ENCODE results near the gene IRGQ. TPM values are rescaled to one million over a fixed set of nuclear protein-coding genes. Genes with fewer than 3 reads are reported as not detected.
A peak's percentile ranks its signal among the peaks of the same experiment; 100 is the strongest.

Gene IRGQ
- total RNA-seq, 1 donor from 2014 or later = 34.9 TPM

DNA sequence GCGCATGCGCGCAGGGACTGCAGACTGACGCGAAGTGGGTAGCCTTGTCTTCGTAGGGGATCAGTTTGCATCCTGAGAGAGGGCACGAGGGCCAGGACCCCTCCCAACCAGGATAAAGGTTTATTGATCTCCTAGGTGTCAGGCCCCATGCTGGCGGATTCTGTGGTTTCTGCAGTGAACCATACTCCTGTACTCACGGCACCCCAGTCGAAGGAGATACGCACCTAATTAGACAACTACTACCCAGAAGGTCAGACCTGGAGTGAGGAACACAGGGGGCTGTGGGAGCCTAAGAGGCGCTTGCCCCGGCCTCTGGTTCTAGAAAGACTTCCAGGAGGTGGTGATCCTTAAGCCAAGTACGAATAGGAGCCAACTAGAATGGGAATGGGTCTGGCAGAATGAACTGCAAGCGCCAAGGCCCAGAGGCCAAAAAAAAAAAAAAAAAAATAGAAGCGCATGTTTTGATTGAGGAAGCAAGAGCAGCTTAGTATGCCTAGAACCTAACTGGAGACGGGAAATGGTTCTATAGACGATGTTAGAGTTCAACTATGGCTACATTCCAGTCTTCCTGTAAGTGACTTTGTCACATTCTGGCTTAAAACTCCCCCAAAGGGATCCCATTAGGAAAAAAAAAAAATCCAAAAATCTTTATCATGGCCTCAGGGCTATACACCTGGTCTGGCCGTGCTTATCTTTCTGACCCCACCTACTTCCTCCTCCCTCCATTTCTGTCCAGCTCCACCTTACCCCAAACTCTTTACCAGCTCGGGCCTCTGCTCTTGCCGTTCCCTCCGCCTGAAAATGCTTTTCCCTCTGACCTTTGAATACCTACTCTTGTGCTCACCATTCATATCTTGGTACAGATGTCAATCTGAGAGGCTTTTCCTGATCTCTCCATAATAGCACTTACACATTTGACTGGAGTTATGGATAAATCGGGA lies 24.4 kb upstream of the IRGQ start:
- H3K4me3 Mint-ChIP-seq = peak overlapping the region; percentile 98
- intact Hi-C loops (cut with micrococcal nuclease) = loop anchor here (1.0 kb wide), 1 partner anchor 20 kb away; no protein-coding TSS in a partner anchor
- peaks cover 31% of the 10 kb centered on the region for H3K4me1 Mint-ChIP-seq (ENCODE audit: low read depth)

DNA sequence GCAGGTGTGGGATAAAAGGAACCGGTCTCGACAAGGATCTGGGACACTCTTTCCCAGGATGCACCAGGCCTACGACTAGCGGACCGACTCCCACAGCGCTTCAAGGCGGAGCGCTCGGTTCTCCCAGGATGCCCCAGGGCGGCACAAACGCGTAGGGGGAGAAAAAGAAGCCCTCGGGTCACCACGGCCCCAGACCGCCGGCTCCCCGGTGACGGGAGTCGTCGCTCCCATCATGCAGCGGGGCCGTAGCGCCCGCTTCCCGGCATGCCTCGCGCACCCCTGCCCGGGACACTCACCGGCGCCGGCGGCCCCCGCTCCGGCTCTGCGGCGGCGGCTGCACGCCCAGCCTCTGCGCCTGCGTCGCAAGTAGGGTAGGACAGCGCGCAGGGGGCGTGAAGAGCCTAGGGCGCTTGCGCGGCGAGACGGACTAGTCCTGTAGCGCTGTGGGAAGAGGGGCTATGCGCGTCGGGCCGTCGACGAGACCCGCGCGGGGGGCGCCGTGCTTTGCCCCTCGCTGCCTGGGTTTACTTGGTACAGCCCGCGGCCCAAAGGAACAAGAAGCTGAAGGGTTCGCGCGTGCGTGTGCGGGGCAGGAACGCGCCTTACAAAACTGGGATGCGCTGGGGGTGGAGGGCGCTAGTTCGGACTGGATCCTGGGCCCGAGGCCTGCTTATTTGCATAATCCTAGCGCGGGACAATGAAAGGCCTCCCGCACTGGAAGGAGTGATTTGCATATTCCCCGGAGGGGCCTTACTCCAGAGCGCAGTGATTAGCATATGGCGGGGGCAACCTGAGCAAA lies 23.5 kb upstream of the IRGQ start, which contains the start of gene ZNF428:
Gene ZNF428 (minus strand): TSS at position 368 of the 799 bp plus-strand sequence. CDS start 5,325 bp downstream, outside the sequence.
- DNase-seq (ENCODE audit: low spot score) = peak; percentile 86
- intact Hi-C loops (cut with micrococcal nuclease) = loop anchor here (1.0 kb wide), 10 partner anchors 21 to 165 kb away; partner anchors contain the start of genes IRGQ, PHLDB3, PINLYP and SMG9
- Mint-ChIP-seq H3K27ac (peak within 1 kb of the TSS; percentile 99), H3K4me3 (peak within 1 kb of the TSS; percentile 98), H3K36me3 (ENCODE audit: low read depth) (no peaks in the 10 kb centered on the region), H3K9me3 (no peaks in the 10 kb centered on the region), H3K27me3 (ENCODE audit: insufficient read depth) (no peaks in the 10 kb centered on the region), H3K4me1 (ENCODE audit: low read depth) (peaks cover 23% of the 10 kb centered on the region)

More for the DNA sequence above, 24.4 kb upstream of the IRGQ start:
- no peaks in the 10 kb centered on the region for H3K36me3 Mint-ChIP-seq (ENCODE audit: low read depth)
- peak; percentile 78 for DNase-seq (ENCODE audit: low spot score)
- H3K27me3 Mint-ChIP-seq (ENCODE audit: insufficient read depth) = no peaks in the 10 kb centered on the region
- no peaks in the 10 kb centered on the region for H3K9me3 Mint-ChIP-seq
- peak overlapping the region; percentile 99 for H3K27ac Mint-ChIP-seq

DNA sequence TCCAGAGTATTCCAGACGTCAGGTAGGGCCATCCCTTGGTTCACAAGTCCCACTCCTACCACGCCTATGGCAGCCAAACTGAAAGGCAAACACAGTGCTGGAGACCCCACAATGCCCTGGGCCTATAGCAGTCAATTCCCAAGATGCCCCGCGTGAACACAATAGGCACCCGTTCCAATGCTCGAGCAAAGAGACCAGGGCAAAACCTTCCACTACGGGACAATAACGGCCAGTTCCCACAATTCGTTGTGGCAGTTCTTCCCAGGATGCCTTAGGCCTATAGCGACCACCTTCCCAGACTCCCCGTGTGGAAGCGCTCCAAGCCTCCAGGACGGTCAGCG lies 23.0 kb upstream of the IRGQ start:
- Mint-ChIP-seq H3K27me3 (ENCODE audit: insufficient read depth) (no peaks in the 10 kb centered on the region), H3K9me3 (no peaks in the 10 kb centered on the region), H3K27ac (peak overlapping the region; percentile 94), H3K4me3 (peak overlapping the region; percentile 98), H3K36me3 (ENCODE audit: low read depth) (no peaks in the 10 kb centered on the region), H3K4me1 (ENCODE audit: low read depth) (peaks cover 18% of the 10 kb centered on the region)
- intact Hi-C loops (cut with micrococcal nuclease) = loop anchor here (1.0 kb wide), 9 partner anchors 23 to 165 kb away; partner anchors contain the start of genes IRGQ, PHLDB3, PINLYP and SMG9
- no peak for DNase-seq (ENCODE audit: low spot score)

DNA sequence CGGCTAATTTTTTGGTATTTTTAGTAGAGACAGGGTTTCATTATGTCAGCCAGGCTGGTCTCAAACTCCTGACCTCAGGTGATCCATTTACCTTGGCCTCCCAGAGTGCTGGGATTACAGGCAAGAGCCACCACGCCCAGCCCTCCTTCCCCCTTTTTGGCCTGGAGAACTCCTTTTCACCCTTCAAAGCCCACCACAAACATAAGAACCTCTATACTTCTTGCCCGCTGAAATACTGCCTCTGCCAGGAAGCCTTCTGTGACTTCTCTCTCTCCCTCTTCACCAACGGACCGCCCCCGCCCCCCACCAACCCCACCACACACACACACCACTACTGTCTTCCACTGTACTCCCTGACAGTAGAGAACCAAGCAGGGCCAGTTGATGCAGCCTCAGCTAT lies 21.0 kb upstream of the IRGQ start:
- no peak for DNase-seq (ENCODE audit: low spot score)
- Mint-ChIP-seq H3K4me1 (ENCODE audit: low read depth) (peaks cover 17% of the 10 kb centered on the region), H3K27ac (no peak overlapping the region), H3K4me3 (peak overlapping the region; percentile 5), H3K9me3 (no peaks in the 10 kb centered on the region), H3K36me3 (ENCODE audit: low read depth) (no peaks in the 10 kb centered on the region), H3K27me3 (ENCODE audit: insufficient read depth) (no peaks in the 10 kb centered on the region)
- intact Hi-C loops (cut with micrococcal nuclease) = no loop called here

DNA sequence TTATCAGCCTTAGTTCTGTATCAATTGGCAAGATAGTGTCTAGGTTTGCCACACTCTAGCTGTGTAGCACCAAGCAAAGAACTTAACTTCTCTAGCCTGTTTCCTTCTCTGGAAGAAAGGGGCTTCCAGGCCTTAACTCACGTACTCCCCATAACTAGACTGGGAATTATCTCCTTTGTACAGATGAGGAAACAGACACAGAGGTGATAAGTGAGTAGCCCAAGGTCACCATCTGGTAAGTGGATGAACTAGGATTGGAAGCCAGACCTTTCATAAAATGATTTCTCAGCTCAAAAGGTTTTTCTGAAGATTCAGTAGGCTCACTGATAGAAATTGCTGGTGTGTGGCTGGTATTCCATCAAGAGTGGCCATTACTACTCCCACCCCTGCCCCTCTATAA lies 20.4 kb upstream of the IRGQ start:
- DNase-seq (ENCODE audit: low spot score) = no peak
- intact Hi-C loops (cut with micrococcal nuclease) = no loop called here
- H3K27me3 Mint-ChIP-seq (ENCODE audit: insufficient read depth) = no peaks in the 10 kb centered on the region
- no peaks in the 10 kb centered on the region for H3K36me3 Mint-ChIP-seq (ENCODE audit: low read depth)
- H3K9me3 Mint-ChIP-seq = no peaks in the 10 kb centered on the region
- H3K4me1 Mint-ChIP-seq (ENCODE audit: low read depth) = peaks cover 12% of the 10 kb centered on the region
- no peak overlapping the region for H3K4me3 Mint-ChIP-seq
- no peak overlapping the region for H3K27ac Mint-ChIP-seq

DNA sequence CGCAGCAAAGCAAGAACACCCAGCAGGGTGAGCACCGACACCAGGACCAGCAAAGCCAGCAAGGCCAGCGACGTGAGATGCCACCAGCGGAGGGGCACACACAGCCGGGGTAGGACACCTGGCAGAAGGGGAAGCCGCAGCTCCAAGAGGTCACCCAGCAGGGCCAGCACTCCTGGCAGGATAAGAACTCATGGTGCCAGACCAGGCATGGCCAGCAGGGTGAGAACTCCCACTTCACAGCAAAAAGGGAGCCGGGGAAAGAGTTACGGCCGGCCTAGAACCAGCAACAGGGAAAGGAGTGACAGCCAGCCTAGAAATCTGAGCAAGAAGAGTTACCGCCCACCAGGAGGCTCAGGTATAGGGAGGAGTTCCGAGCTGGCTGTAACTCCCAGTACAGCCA lies 16.4 kb upstream of the IRGQ start:
- no peak for DNase-seq (ENCODE audit: low spot score)
- no peaks in the 10 kb centered on the region for H3K9me3 Mint-ChIP-seq
- peak overlapping the region; percentile 18 for H3K27ac Mint-ChIP-seq
- H3K36me3 Mint-ChIP-seq (ENCODE audit: low read depth) = no peaks in the 10 kb centered on the region
- intact Hi-C loops (cut with micrococcal nuclease) = no loop called here
- H3K27me3 Mint-ChIP-seq (ENCODE audit: insufficient read depth) = no peaks in the 10 kb centered on the region
- H3K4me3 Mint-ChIP-seq = no peak overlapping the region
- H3K4me1 Mint-ChIP-seq (ENCODE audit: low read depth) = peaks cover 3% of the 10 kb centered on the region

DNA sequence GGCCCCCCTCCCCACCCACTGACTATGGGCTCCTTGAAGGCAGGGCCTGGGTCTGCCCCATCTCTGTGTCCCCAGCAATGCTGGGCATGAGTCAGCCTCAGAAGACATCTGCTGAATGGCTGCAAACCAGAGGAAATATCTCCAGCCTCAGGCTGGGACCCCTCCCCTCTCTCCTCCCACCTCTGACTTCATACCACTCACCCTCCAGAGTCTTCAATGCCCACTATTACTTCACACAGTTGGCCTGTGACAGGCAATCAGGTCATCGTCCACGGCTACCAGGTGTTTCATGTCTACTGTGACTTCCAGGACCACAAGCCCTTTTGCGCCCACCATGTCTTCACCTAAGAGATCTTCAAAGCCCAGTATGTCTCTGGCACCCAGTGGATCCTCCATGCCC lies 15.9 kb upstream of the IRGQ start, which contains the start of gene SRRM5:
Gene SRRM5 (plus strand): TSS at position 301 of the 400 bp plus-strand sequence. CDS start 34 bp downstream, at position 335.
- no peak for DNase-seq (ENCODE audit: low spot score)
- Mint-ChIP-seq H3K4me1 (ENCODE audit: low read depth) (peaks cover 3% of the 10 kb centered on the region), H3K27me3 (ENCODE audit: insufficient read depth) (no peaks in the 10 kb centered on the region), H3K9me3 (no peaks in the 10 kb centered on the region), H3K36me3 (ENCODE audit: low read depth) (no peaks in the 10 kb centered on the region), H3K4me3 (no peak within 1 kb of the TSS), H3K27ac (peak within 1 kb of the TSS; percentile 18)
- intact Hi-C loops (cut with micrococcal nuclease) = no loop called here

DNA sequence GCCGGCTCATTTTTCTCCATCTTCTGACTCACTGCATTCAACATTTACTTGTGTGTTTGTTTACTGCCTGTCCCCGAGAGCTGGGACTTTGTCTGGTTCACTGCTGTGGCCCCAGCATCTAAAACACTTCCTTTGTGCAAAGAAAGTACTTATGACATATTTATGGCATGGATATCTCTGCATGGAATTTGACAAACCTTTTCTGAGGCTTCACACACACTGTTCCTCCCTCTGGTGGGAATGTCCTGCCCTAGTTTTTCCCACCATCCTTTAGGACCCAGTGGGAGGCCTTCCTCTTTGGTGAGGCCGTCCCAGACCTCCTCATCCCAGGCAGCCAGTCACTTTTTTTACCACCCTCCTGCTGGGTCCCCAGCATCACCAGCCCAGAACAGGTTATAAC lies 14.6 kb upstream of the IRGQ start:
- no peaks in the 10 kb centered on the region for H3K36me3 Mint-ChIP-seq (ENCODE audit: low read depth)
- peaks cover 3% of the 10 kb centered on the region for H3K4me1 Mint-ChIP-seq (ENCODE audit: low read depth)
- no peaks in the 10 kb centered on the region for H3K27me3 Mint-ChIP-seq (ENCODE audit: insufficient read depth)
- DNase-seq (ENCODE audit: low spot score) = no peak
- intact Hi-C loops (cut with micrococcal nuclease) = no loop called here
- H3K27ac Mint-ChIP-seq = no peak overlapping the region
- H3K4me3 Mint-ChIP-seq = no peak overlapping the region
- H3K9me3 Mint-ChIP-seq = no peaks in the 10 kb centered on the region

GRCh38 chr19:43609872-43610271 lies 13.9 kb upstream of the IRGQ start:
- Mint-ChIP-seq H3K4me3 (no peak overlapping the region), H3K4me1 (ENCODE audit: low read depth) (peaks cover 3% of the 10 kb centered on the region), H3K27me3 (ENCODE audit: insufficient read depth) (no peaks in the 10 kb centered on the region), H3K36me3 (ENCODE audit: low read depth) (no peaks in the 10 kb centered on the region), H3K9me3 (no peaks in the 10 kb centered on the region), H3K27ac (no peak overlapping the region)
- DNase-seq (ENCODE audit: low spot score) = no peak
- intact Hi-C loops (cut with micrococcal nuclease) = no loop called here

DNA sequence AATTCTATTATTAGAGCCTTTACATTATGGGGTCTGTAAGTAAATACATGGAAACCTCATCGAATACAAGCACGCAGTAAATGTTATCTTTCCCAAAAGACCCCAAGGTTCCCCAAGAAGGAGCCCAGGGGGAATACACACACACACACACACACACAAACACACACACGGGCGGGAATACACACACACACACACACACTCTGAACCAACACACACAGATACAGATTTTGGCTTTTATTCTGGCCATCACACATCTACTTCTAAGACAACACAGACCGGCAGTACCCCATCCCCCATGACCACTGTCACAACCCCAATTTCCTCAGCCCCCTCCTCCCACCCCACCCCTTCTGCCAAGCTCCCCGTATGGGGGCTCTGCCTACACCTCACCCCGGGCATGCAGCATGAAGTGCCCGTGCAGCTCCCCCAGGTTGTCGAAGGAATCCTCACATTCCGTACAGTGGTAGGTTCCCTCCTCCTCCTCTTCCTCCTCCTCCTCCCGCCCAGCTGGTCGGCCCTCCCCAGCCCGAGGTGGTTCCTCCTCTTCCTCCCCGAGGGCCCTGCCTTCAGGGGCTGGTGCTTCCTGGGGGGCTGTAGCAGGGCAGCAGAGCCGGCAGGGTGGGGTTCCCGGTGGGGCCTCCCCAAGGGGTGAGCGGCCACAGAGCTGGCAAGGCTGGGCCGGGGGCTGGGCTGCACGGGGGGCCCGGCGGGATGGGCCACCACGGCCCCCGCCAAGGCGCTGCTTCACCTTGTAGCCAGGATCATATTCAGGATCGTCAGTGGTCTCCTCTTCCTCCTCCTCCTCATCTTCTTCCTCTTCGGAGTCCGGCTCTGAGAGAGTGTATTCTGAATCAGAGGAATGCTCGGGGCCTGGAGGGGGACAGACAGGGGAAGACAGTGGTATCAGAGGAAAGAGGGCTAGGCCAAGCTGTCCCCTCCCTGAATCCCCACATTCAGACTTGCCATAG lies 11.6 kb upstream of the IRGQ start:
- no peak overlapping the region for H3K27ac Mint-ChIP-seq
- DNase-seq (ENCODE audit: low spot score) = no peak
- intact Hi-C loops (cut with micrococcal nuclease) = no loop called here
- H3K36me3 Mint-ChIP-seq (ENCODE audit: low read depth) = no peaks in the 10 kb centered on the region
- H3K4me3 Mint-ChIP-seq = no peak overlapping the region
- peaks cover 3% of the 10 kb centered on the region for H3K4me1 Mint-ChIP-seq (ENCODE audit: low read depth)
- H3K9me3 Mint-ChIP-seq = no peaks in the 10 kb centered on the region
- H3K27me3 Mint-ChIP-seq (ENCODE audit: insufficient read depth) = no peaks in the 10 kb centered on the region

DNA sequence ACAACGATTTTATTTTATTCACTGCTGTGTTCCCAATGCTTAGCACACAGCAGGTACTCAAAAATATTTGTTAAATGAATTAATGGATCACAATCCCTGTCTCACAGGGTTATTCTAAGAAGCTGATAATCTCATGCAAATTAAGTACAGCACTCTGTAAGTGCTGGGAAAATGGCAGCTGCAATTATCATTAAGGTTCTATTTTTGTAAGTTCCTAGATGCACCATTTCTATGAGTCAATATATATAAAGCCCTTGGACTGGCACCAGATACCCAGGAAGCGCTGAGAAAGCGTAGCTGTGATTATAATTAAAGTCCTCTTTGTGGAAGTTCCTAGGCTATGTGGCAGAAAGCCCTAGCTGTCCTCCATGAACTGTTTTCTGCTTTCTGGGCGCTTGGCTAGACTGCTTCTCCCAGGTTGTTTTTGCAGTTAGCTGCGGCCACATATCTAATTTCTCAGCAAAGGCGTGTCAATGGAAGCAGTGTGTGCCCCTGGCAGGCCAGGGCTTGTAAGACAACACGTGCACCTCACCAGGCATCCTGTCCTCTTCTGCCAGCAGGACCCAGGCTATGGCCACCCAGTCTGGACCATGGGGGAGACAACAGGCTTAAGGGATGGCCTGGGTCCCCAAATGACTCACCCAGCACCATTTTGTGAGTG lies 10.8 kb upstream of the IRGQ start:
- intact Hi-C loops (cut with micrococcal nuclease) = no loop called here
- Mint-ChIP-seq H3K4me3 (no peak overlapping the region), H3K27ac (no peak overlapping the region), H3K27me3 (ENCODE audit: insufficient read depth) (no peaks in the 10 kb centered on the region), H3K9me3 (no peaks in the 10 kb centered on the region), H3K4me1 (ENCODE audit: low read depth) (peaks cover 3% of the 10 kb centered on the region), H3K36me3 (ENCODE audit: low read depth) (no peaks in the 10 kb centered on the region)
- DNase-seq (ENCODE audit: low spot score) = no peak
